Vagina (tissue), 2 donors: Measurements from ENCODE around the gene CENPV.

ENCODE experiments used
- CTCF ChIP-seq, 3 experiments: fragments of 450-650 bp in 2 of 3; fragments of 200-600 bp in 1 of 3; sonication (generic) in 1 of 3; IDR thresholded peaks; one replicate each; pipeline ENCODE4 v1.5.1; 2017 to 2019; ENCODE audit warnings: antibody characterized with exemption in 3 of 3, mild to moderate bottlenecking in 2 of 3, moderate library complexity in 2 of 3
- POLR2AphosphoS5 ChIP-seq, 2 donors: sonication (generic); formaldehyde crosslinking; IDR thresholded peaks; one replicate each; pipeline ENCODE4 v1.9.0; 2017; ENCODE audit warnings: antibody characterized with exemption in 2 of 2, mild to moderate bottlenecking in 2 of 2, low read depth in 1 of 2; ENCODE audit not compliant: insufficient read depth in 1 of 2

GRCh38 chr17:16358394-16358793 is 5.1 kb upstream of the CENPV start:
- TF ChIP-seq POLR2AphosphoS5 (IDR thresholded peaks at IDR 0.05; ENCODE audit: insufficient read depth in 1 of 2, low read depth in 1 of 2): no peak
- no peak for TF ChIP-seq CTCF (IDR thresholded peaks at IDR 0.05)
